SK-N-SH (cell line): Measurements from ENCODE around the gene MAD2L2. TPM values are rescaled to one million over a fixed set of nuclear protein-coding genes. Genes with fewer than 3 reads are reported as not detected.

Source experiments
- CTCF ChIA-PET: fragments of 300-600, 350-600 bp; formaldehyde crosslinking; extraction: SDS; loops from one replicate; lab custom pipeline; 2021; lab: Yijun Ruan, JAX
- POLR2A ChIA-PET: fragments of 350-600 bp; sonication (Branson Sonifier 250); formaldehyde crosslinking; extraction: SDS; loops from one replicate; lab custom pipeline; 2020; ENCODE audit warnings: antibody characterized with exemption, inconsistent platforms; lab: Yijun Ruan, JAX
- DNase-seq: peaks from one replicate; pipeline ENCODE4 v3.0.0; 2012
- H2AFZ ChIP-seq: fragments of 200-600 bp; sonication (generic); 2 replicates; pipeline ENCODE4 v1.8.1; 2016; ENCODE audit warnings: antibody characterized with exemption, mild to moderate bottlenecking, low read depth
- H3F3A ChIP-seq: fragments of 200-600 bp; sonication (generic); replicated peaks from 2 replicates; pipeline ENCODE3; 2016; ENCODE audit warnings: antibody characterized with exemption, mild to moderate bottlenecking; ENCODE audit not compliant: insufficient read depth
- H3K27ac ChIP-seq, 2 experiments: fragments of 200-500 bp in 1 of 2; fragments of 200-600 bp in 1 of 2; sonication (Bioruptor generic) in 1 of 2; sonication (generic), shearing (Covaris generic) in 1 of 2; 2 replicates each; pipeline versions ENCODE4 v1.5.1 to v1.6.1; 2014 to 2016; ENCODE audit warnings: low read depth in 2 of 2, inconsistent platforms in 1 of 2, low read length in 1 of 2, mild to moderate bottlenecking in 1 of 2, mixed read lengths in 1 of 2
- H3K27me3 ChIP-seq: fragments of 200-600 bp; sonication (generic), shearing (Covaris generic); 2 replicates; pipeline ENCODE4 v1.6.1; 2016; ENCODE audit warnings: mixed run types; ENCODE audit not compliant: insufficient read depth
- H3K36me3 ChIP-seq, 2 experiments: fragments of 200-500 bp in 1 of 2; fragments of 200-600 bp in 1 of 2; sonication (Bioruptor generic) in 1 of 2; sonication (generic) in 1 of 2; replicated peaks in 1 of 2; 2 replicates each; pipeline versions ENCODE3 to v1.5.1; 2014 to 2016; ENCODE audit warnings: low read length in 1 of 2, mild to moderate bottlenecking in 1 of 2; ENCODE audit not compliant: insufficient read depth in 2 of 2, control insufficient read depth in 1 of 2
- H3K4me1 ChIP-seq, 2 experiments: fragments of 200-500 bp in 1 of 2; fragments of 200-600 bp in 1 of 2; sonication (Bioruptor generic) in 1 of 2; sonication (generic), shearing (Covaris generic) in 1 of 2; 2 replicates each; pipeline versions ENCODE4 v1.5.1 to v1.6.1; 2014 to 2016; ENCODE audit warnings: low read depth in 1 of 2, low read length in 1 of 2, mixed run types in 1 of 2; ENCODE audit not compliant: insufficient read depth in 2 of 2, control insufficient read depth in 1 of 2
- H3K4me2 ChIP-seq: fragments of 200-600 bp; sonication (generic), shearing (Covaris generic); 2 replicates; pipeline ENCODE4 v1.6.1; 2017; ENCODE audit warnings: mixed run types
- H3K4me3 ChIP-seq, 2 experiments: fragments of 200-500 bp in 1 of 2; fragments of 200-600 bp in 1 of 2; sonication (Bioruptor generic) in 1 of 2; sonication (generic), shearing (Covaris generic) in 1 of 2; 2 replicates each; pipeline versions ENCODE4 v1.5.1 to v1.8.1; 2014 to 2016; ENCODE audit warnings: low read depth in 2 of 2, inconsistent platforms in 1 of 2, low read length in 1 of 2, mild to moderate bottlenecking in 1 of 2, mixed read lengths in 1 of 2, moderate library complexity in 1 of 2
- H3K79me2 ChIP-seq: fragments of 200-600 bp; sonication (generic); 2 replicates; pipeline ENCODE4 v1.8.1; 2017; ENCODE audit warnings: mild to moderate bottlenecking; ENCODE audit not compliant: insufficient read depth
- H3K9ac ChIP-seq: fragments of 200-600 bp; sonication (generic); 2 replicates; pipeline ENCODE4 v1.6.1; 2017; ENCODE audit warnings: mixed run types
- H3K9me2 ChIP-seq: fragments of 200-600 bp; sonication (generic); 2 replicates; pipeline ENCODE4 v1.6.1; 2017; ENCODE audit warnings: mixed run types
- H3K9me3 ChIP-seq: fragments of 200-600 bp; sonication (generic); 2 replicates; pipeline ENCODE4 v1.6.1; 2017; ENCODE audit warnings: mixed run types, mild to moderate bottlenecking, moderate library complexity
- H4K20me1 ChIP-seq: fragments of 200-600 bp; sonication (generic); 2 replicates; pipeline ENCODE4 v1.6.1; 2017; ENCODE audit warnings: mild to moderate bottlenecking, mixed run types; ENCODE audit not compliant: insufficient read depth
- EP300 ChIP-seq, 2 experiments: IDR thresholded peaks; 2 replicates each; pipeline versions ENCODE4 v1.4.0 to v1.6.1; 2012; ENCODE audit warnings: borderline replicate concordance in 1 of 2, low read depth in 1 of 2, low read length in 1 of 2
- FOXJ3 ChIP-seq: sonication (generic); formaldehyde crosslinking; IDR thresholded peaks from 2 replicates; pipeline ENCODE4 v1.5.1; 2020; ENCODE audit warnings: mild to moderate bottlenecking, missing genetic modification reagents
- JUND ChIP-seq: IDR thresholded peaks from 2 replicates; pipeline ENCODE4 v1.4.0; 2012
- MXI1 ChIP-seq: IDR thresholded peaks from 2 replicates; pipeline ENCODE4 v1.6.1; 2012; ENCODE audit warnings: mild to moderate bottlenecking, low read depth, low read length, improper control_type of control experiment
- PBX3 ChIP-seq: IDR thresholded peaks from 2 replicates; pipeline ENCODE4; 2012
- RCOR1 ChIP-seq: fragments of 150-350 bp; IDR thresholded peaks from 2 replicates; pipeline ENCODE4 v1.6.1; 2017; ENCODE audit warnings: antibody characterized with exemption, low read length
- REST ChIP-seq: IDR thresholded peaks from 2 replicates; pipeline ENCODE4 v1.6.1; 2012; ENCODE audit warnings: mild to moderate bottlenecking, low read depth, low read length, moderate library complexity
- RFX5 ChIP-seq: IDR thresholded peaks from 2 replicates; pipeline ENCODE4 v1.6.1; 2012; ENCODE audit warnings: mild to moderate bottlenecking, improper control_type of control experiment, low read length
- SIN3A ChIP-seq: IDR thresholded peaks from 2 replicates; pipeline ENCODE4 v1.6.1; 2012; ENCODE audit warnings: low read depth, mild to moderate bottlenecking, low read length, moderate library complexity, borderline replicate concordance
- TAF1 ChIP-seq: IDR thresholded peaks from 2 replicates; pipeline ENCODE4 v1.6.1; 2012; ENCODE audit warnings: low read depth, mild to moderate bottlenecking, low read length, moderate library complexity, borderline replicate concordance
- USF1 ChIP-seq: IDR thresholded peaks from 2 replicates; pipeline ENCODE4 v1.4.0; 2012; ENCODE audit warnings: low read depth, borderline replicate concordance
- YY1 ChIP-seq: IDR thresholded peaks from 2 replicates; pipeline ENCODE4 v1.4.0; 2012; ENCODE audit warnings: low read depth, mild to moderate bottlenecking
- ZBTB33 ChIP-seq: IDR thresholded peaks from 2 replicates; pipeline ENCODE4 v1.4.0; 2012; ENCODE audit warnings: low read depth, borderline replicate concordance
- WGBS: methylation state at CpG from one replicate; pipeline ENCODE4 v1.1.6; 2017; ENCODE audit warnings: low lambda C conversion rate; 5-methylcytosine and 5-hydroxymethylcytosine counted together
- polyA plus RNA-seq, 3 experiments: library from polyadenylated mRNA; depleted of rRNA; stranded (reverse); fragments of >200 nt; gene quantifications; 2 replicates each; pipeline ENCODE4 v1.2.3, GENCODE V29; 2012

The MAD2L2 gene
- polyA plus RNA-seq, 1 of the 3 experiments (the other 2 are of a cell fraction), result 94.0 TPM

GRCh38 chr1:11626551-11626950 lies 54.4 kb downstream of the MAD2L2 start:
- Histone ChIP-seq H3K4me2 (no peak overlapping the region), H2AFZ (no peak overlapping the region)

More at GRCh38 chr1:11626551-11626950, 54.4 kb downstream of the MAD2L2 start:
- no peak for DNase-seq
- no peaks in the 10 kb centered on the region for H3K36me3 ChIP-seq
- H3K4me1 ChIP-seq, result peaks cover 0 to 7% of the 10 kb centered on the region in 2 experiments; a peak in 1 of 4 replicates
- no peak overlapping the region for H3K4me3 ChIP-seq
- H3F3A ChIP-seq, result no peaks in the 10 kb centered on the region
- no peaks in the 10 kb centered on the region; the same call in 1 of the 2 replicates for H3K27me3 ChIP-seq
- TF ChIP-seq JUND (no peak), SIN3A (no peak), EP300 (IDR thresholded peaks at IDR 0.05; ENCODE audit: borderline replicate concordance in 1 of 2, low read depth in 1 of 2, low read length in 1 of 2) (no peak), RFX5 (no peak), REST (no peak), PBX3 (no peak), USF1 (no peak), TAF1 (no peak), YY1 (no peak), MXI1 (no peak), FOXJ3 (CRISPR knock-in tag) (no peak), ZBTB33 (no peak), RCOR1 (no peak)
- no peak overlapping the region for H3K9ac ChIP-seq
- H3K9me2 ChIP-seq, result no peaks in the 10 kb centered on the region
- POLR2A ChIA-PET, result interaction anchor here (0.6 kb wide), 1 partner anchor 750 kb away, joined by 4 read pairs; no protein-coding TSS in a partner anchor
- no peak overlapping the region for H3K27ac ChIP-seq
- no peaks in the 10 kb centered on the region for H4K20me1 ChIP-seq
- CTCF ChIA-PET, result interaction anchor here (0.6 to 5.6 kb wide), 4 partner anchors 8 to 384 kb away, joined by 3 to 21 read pairs (median 3); no protein-coding TSS in a partner anchor
- no peaks in the 10 kb centered on the region for H3K9me3 ChIP-seq
- 42% methylated on average over 3 of the region's 3 CpGs for WGBS
- H3K79me2 ChIP-seq, result no peaks in the 10 kb centered on the region

Other genes starting within 250 kb of the MAD2L2 start
- gene DISP3, start 202.0 kb downstream of the MAD2L2 start, polyA plus RNA-seq (2012; rRNA removed), result 0.08 and 0.15 TPM in 2 replicates
- gene FBXO2, start 26.7 kb downstream of the MAD2L2 start, polyA plus RNA-seq (2012; rRNA removed), result 17.0 and 21.7 TPM in 2 replicates
- 42.8 and 52.2 TPM in 2 replicates for gene FBXO44, start 26.3 kb downstream of the MAD2L2 start, polyA plus RNA-seq (2012; rRNA removed)
- 7.3 and 8.1 TPM in 2 replicates for gene FBXO6, start 16.9 kb downstream of the MAD2L2 start, polyA plus RNA-seq (2012; rRNA removed)
- gene DRAXIN, start 10.6 kb upstream of the MAD2L2 start, polyA plus RNA-seq (2012; rRNA removed), result 0.57 and 0.97 TPM in 2 replicates
- gene AGTRAP, start 55.0 kb upstream of the MAD2L2 start, polyA plus RNA-seq (2012; rRNA removed), result 45.1 and 66.2 TPM in 2 replicates
- 0.10 TPM in 1 of 2 replicates, not detected in the other for gene C1orf167, start 81.0 kb upstream of the MAD2L2 start, polyA plus RNA-seq (2012; rRNA removed)
- gene MTHFR, start 124.8 kb upstream of the MAD2L2 start, polyA plus RNA-seq (2012; rRNA removed), result 5.3 and 7.6 TPM in 2 replicates
- gene CLCN6, start 125.0 kb upstream of the MAD2L2 start, polyA plus RNA-seq (2012; rRNA removed), result 7.4 and 8.3 TPM in 2 replicates
- gene NPPA, start 166.6 kb upstream of the MAD2L2 start, polyA plus RNA-seq (2012; rRNA removed), result not detected in 2 replicates
- gene NPPB, start 177.8 kb upstream of the MAD2L2 start, polyA plus RNA-seq (2012; rRNA removed), result 0.55 and 0.85 TPM in 2 replicates
- gene KIAA2013, start 245.3 kb upstream of the MAD2L2 start, polyA plus RNA-seq (2012; rRNA removed), result 66.1 and 67.9 TPM in 2 replicates